WTC11 (cell line): ENCODE data around the gene LRIG1.

ENCODE experiments used
- ELF4 ChIP-seq: sonication (generic); formaldehyde crosslinking; IDR thresholded peaks from 2 replicates; pipeline ENCODE4 v1.8.1; 2022; ENCODE audit warnings: low read depth, mild to moderate bottlenecking, moderate library complexity, missing genetic modification reagents
- NR3C1 ChIP-seq: sonication (generic); formaldehyde crosslinking; conservative IDR thresholded peaks from 2 replicates; pipeline ENCODE4 v1.8.1; 2023; ENCODE audit warnings: low read depth, mild to moderate bottlenecking, missing genetic modification reagents
- TF ChIP-seq, protein P1 (sequence below): fragments of 250-450 bp; sonication (Bioruptor Pico); IDR thresholded peaks from 2 replicates; pipeline ENCODE4 v1.9.0; 2021; ENCODE audit warnings: mild to moderate bottlenecking, borderline replicate concordance
- TF ChIP-seq, protein P2 (sequence below): fragments of 200-600 bp; IDR thresholded peaks from 2 replicates; pipeline ENCODE4 v1.8.0; 2022; ENCODE audit warnings: antibody characterized with exemption

DNA sequence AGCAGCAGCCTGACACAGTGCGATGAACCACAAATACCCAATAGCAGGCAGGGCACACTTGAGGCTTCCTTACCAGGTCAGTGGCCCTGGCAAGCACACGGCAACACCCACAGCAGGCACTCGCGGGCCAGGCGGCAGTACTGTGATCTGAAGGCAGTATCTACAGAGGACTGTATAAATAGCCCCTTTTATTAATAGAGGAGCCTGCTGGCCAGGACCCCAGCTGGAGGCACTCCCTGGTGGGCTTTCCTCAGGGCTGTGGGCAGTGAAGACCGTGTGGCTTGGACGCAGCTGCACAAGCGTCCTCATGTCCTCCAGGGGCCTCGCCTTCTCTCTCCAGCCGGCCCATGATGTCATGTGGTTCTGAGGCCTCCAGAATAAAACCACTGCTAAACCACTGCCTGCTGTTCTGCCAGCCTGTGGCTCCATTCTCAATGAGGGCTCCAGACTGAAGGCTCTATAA, 44.1 kb downstream of the LRIG1 start:
- TF ChIP-seq, protein P1, sequence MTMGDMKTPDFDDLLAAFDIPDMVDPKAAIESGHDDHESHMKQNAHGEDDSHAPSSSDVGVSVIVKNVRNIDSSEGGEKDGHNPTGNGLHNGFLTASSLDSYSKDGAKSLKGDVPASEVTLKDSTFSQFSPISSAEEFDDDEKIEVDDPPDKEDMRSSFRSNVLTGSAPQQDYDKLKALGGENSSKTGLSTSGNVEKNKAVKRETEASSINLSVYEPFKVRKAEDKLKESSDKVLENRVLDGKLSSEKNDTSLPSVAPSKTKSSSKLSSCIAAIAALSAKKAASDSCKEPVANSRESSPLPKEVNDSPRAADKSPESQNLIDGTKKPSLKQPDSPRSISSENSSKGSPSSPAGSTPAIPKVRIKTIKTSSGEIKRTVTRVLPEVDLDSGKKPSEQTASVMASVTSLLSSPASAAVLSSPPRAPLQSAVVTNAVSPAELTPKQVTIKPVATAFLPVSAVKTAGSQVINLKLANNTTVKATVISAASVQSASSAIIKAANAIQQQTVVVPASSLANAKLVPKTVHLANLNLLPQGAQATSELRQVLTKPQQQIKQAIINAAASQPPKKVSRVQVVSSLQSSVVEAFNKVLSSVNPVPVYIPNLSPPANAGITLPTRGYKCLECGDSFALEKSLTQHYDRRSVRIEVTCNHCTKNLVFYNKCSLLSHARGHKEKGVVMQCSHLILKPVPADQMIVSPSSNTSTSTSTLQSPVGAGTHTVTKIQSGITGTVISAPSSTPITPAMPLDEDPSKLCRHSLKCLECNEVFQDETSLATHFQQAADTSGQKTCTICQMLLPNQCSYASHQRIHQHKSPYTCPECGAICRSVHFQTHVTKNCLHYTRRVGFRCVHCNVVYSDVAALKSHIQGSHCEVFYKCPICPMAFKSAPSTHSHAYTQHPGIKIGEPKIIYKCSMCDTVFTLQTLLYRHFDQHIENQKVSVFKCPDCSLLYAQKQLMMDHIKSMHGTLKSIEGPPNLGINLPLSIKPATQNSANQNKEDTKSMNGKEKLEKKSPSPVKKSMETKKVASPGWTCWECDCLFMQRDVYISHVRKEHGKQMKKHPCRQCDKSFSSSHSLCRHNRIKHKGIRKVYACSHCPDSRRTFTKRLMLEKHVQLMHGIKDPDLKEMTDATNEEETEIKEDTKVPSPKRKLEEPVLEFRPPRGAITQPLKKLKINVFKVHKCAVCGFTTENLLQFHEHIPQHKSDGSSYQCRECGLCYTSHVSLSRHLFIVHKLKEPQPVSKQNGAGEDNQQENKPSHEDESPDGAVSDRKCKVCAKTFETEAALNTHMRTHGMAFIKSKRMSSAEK: no peak
- TF ChIP-seq, protein P2, sequence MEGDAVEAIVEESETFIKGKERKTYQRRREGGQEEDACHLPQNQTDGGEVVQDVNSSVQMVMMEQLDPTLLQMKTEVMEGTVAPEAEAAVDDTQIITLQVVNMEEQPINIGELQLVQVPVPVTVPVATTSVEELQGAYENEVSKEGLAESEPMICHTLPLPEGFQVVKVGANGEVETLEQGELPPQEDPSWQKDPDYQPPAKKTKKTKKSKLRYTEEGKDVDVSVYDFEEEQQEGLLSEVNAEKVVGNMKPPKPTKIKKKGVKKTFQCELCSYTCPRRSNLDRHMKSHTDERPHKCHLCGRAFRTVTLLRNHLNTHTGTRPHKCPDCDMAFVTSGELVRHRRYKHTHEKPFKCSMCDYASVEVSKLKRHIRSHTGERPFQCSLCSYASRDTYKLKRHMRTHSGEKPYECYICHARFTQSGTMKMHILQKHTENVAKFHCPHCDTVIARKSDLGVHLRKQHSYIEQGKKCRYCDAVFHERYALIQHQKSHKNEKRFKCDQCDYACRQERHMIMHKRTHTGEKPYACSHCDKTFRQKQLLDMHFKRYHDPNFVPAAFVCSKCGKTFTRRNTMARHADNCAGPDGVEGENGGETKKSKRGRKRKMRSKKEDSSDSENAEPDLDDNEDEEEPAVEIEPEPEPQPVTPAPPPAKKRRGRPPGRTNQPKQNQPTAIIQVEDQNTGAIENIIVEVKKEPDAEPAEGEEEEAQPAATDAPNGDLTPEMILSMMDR: no peak
- TF ChIP-seq NR3C1 (CRISPR knock-in tag) (no peak), ELF4 (CRISPR knock-in tag) (no peak)
